A673 (cell line): Measurements from ENCODE around the gene AGAP1.

Experiments used
- CTCF ChIP-seq: fragments of 300-800, 200-600 bp; sonication (generic); conservative IDR thresholded peaks from 2 replicates; pipeline ENCODE4 v1.5.1; 2017; ENCODE audit warnings: low read depth, mild to moderate bottlenecking, antibody characterized with exemption, low read length, moderate library complexity, mixed read lengths
- EZH2 ChIP-seq: fragments of 200-600 bp; sonication (generic); IDR thresholded peaks from 2 replicates; pipeline ENCODE4 v1.6.1; 2017; ENCODE audit warnings: borderline replicate concordance, low read depth, mild to moderate bottlenecking, mixed read lengths, antibody characterized with exemption, low read length; ENCODE audit not compliant: poor library complexity, severe bottlenecking

GRCh38 chr2:235693279-235693678 is 199.4 kb downstream of the AGAP1 start:
- TF ChIP-seq CTCF (no peak), EZH2 (no peak)
